Erythroblast (primary cell): ENCODE measurements around the gene MRPL11.
"Not testable (repeated sequence)": the region's sequence is repeated elsewhere in the genome, so short reads cannot be mapped to it uniquely, and the experiment has no call there.

Source experiments
- DNase-seq, 2 experiments: peaks; one replicate each; lab custom pipeline; 2025; lab: John Stamatoyannopoulos, UW
- GATA1 ChIP-seq: IDR thresholded peaks from 2 replicates; pipeline ENCODE4 v1.6.1; 2011; ENCODE audit warnings: low read depth, mild to moderate bottlenecking, control low read depth, low read length, moderate library complexity
- POLR2A ChIP-seq: IDR thresholded peaks from 2 replicates; pipeline ENCODE4 v1.6.1; 2011; ENCODE audit warnings: mild to moderate bottlenecking, low read length

The MRPL11 gene

GRCh38 chr11:66473608-66474515, 35.2 kb upstream of the MRPL11 start:
- no peak for DNase-seq
- no peak for TF ChIP-seq GATA1
- no peak for TF ChIP-seq POLR2A

GRCh38 chr11:66473167-66473566, 34.5 kb upstream of the MRPL11 start:
- TF ChIP-seq POLR2A (no peak), GATA1 (no peak)
- no peak for DNase-seq

- no peak for TF ChIP-seq POLR2A
- TF ChIP-seq GATA1, result no peak
- no peak for DNase-seq
These were observed 33.4 kb upstream of the MRPL11 start for GRCh38 chr11:66472054-66472453.

GRCh38 chr11:66471142-66471541, 32.5 kb upstream of the MRPL11 start:
- TF ChIP-seq GATA1 (no peak), POLR2A (no peak)
- DNase-seq, result no peak

- no peak for DNase-seq
- TF ChIP-seq POLR2A (no peak), GATA1 (no peak)
These were observed 31.4 kb upstream of the MRPL11 start for GRCh38 chr11:66470015-66470414.

GRCh38 chr11:66469441-66469840, 30.8 kb upstream of the MRPL11 start:
- no peak for DNase-seq
- TF ChIP-seq POLR2A (no peak), GATA1 (no peak)

- no peak for TF ChIP-seq POLR2A
- no peak for TF ChIP-seq GATA1
- DNase-seq, result no peak
These were observed 30.0 kb upstream of the MRPL11 start for GRCh38 chr11:66468691-66469090.

- TF ChIP-seq GATA1, result no peak
- no peak for TF ChIP-seq POLR2A
- DNase-seq, result peak; percentile 24 to 30
These were observed 29.1 kb upstream of the MRPL11 start for GRCh38 chr11:66467756-66468155.

GRCh38 chr11:66467034-66467659, 28.5 kb upstream of the MRPL11 start:
- TF ChIP-seq GATA1, result no peak
- no peak for TF ChIP-seq POLR2A
- peak; percentile 64 to 73 for DNase-seq

- no peak for TF ChIP-seq GATA1
- no peak for TF ChIP-seq POLR2A
- DNase-seq, result peak; percentile 91 to 96
These were observed 27.8 kb upstream of the MRPL11 start, which contains the start of gene PELI3 for GRCh38 chr11:66466225-66467033. Gene PELI3, plus strand, starts transcription at chr11:66466905. Its CDS starts 1,224 bp downstream, at chr11:66468129.

GRCh38 chr11:66465373-66466224, 27.0 kb upstream of the MRPL11 start:
- TF ChIP-seq POLR2A (no peak), GATA1 (no peak)
- DNase-seq, result no peak

GRCh38 chr11:66464916-66465315, 26.3 kb upstream of the MRPL11 start:
- no peak for TF ChIP-seq GATA1
- no peak for TF ChIP-seq POLR2A
- no peak for DNase-seq

- DNase-seq, result not testable (repeated sequence)
These were observed 25.5 kb upstream of the MRPL11 start for GRCh38 chr11:66464116-66464515.
